NCI-H82 (cell line): Measurements from ENCODE around the gene PPP1R37.
A peak's percentile ranks its signal among the peaks of the same experiment; 100 is the strongest.
"Not testable (repeated sequence)": the region's sequence is repeated elsewhere in the genome, so short reads cannot be mapped to it uniquely, and the experiment has no call there.

Source experiments
- DNase-seq: peaks from one replicate; lab custom pipeline; 2025; lab: John Stamatoyannopoulos, UW

The PPP1R37 gene

GRCh38 chr19:45095496-45096413, 2.8 kb downstream of the PPP1R37 start:
- no peak for DNase-seq

- no peak for DNase-seq
Observed at GRCh38 chr19:45096700-45097099, 3.7 kb downstream of the PPP1R37 start.

GRCh38 chr19:45097450-45097775, 4.4 kb downstream of the PPP1R37 start:
- no peak for DNase-seq

- no peak for DNase-seq
Observed at GRCh38 chr19:45097776-45098520, 5.0 kb downstream of the PPP1R37 start.

- no peak for DNase-seq
Observed at GRCh38 chr19:45098521-45099466, 5.8 kb downstream of the PPP1R37 start.

GRCh38 chr19:45099467-45100191, 6.7 kb downstream of the PPP1R37 start:
- no peak for DNase-seq

- no peak for DNase-seq
Observed at GRCh38 chr19:45100201-45100600, 7.2 kb downstream of the PPP1R37 start.

- no peak for DNase-seq
Observed at GRCh38 chr19:45100846-45101252, 7.9 kb downstream of the PPP1R37 start.

GRCh38 chr19:45101806-45102205, 8.8 kb downstream of the PPP1R37 start:
- DNase-seq: no peak

GRCh38 chr19:45102481-45102880, 9.5 kb downstream of the PPP1R37 start:
- no peak for DNase-seq

- peak; percentile 61 for DNase-seq
Observed at GRCh38 chr19:45103156-45103507, 10.2 kb downstream of the PPP1R37 start.

- peak; percentile 94 for DNase-seq
Observed at GRCh38 chr19:45103508-45104319, 10.7 kb downstream of the PPP1R37 start.

GRCh38 chr19:45104658-45105349, 11.8 kb downstream of the PPP1R37 start:
- no peak for DNase-seq

- DNase-seq: not testable (repeated sequence)
Observed at GRCh38 chr19:45106363-45106762, 13.4 kb downstream of the PPP1R37 start.

GRCh38 chr19:45107621-45108150, 14.7 kb downstream of the PPP1R37 start:
- DNase-seq: no peak

- no peak for DNase-seq
Observed at GRCh38 chr19:45110851-45111266, 17.9 kb downstream of the PPP1R37 start.

GRCh38 chr19:45112111-45112827, 19.3 kb downstream of the PPP1R37 start:
- no peak for DNase-seq

- no peak for DNase-seq
Observed at GRCh38 chr19:45113628-45114027, 20.6 kb downstream of the PPP1R37 start.

GRCh38 chr19:45114116-45114515, 21.1 kb downstream of the PPP1R37 start:
- no peak for DNase-seq
